Caco-2 (cell line): ENCODE measurements around the gene TNS1. TPM values are rescaled to one million over a fixed set of nuclear protein-coding genes. Genes with fewer than 3 reads are reported as not detected.

Source experiments
- BruUV-seq: library from RNA; stranded (reverse); fragments of 400-500 nt; replicated peaks from 2 replicates; lab custom pipeline; 2021; lab: Mats Ljungman, UMichigan
- CTCF ChIA-PET: fragments of 300-600 bp; sonication (Branson Sonifier 250); formaldehyde crosslinking; loops from one replicate; lab custom pipeline; 2022; ENCODE audit warnings: antibody characterized with exemption; lab: Charles Lee
- POLR2A ChIA-PET: fragments of 300-600 bp; sonication (Branson Sonifier 250); formaldehyde crosslinking; loops from one replicate; lab custom pipeline; 2022; ENCODE audit warnings: antibody characterized with exemption; lab: Charles Lee
- DNase-seq, 2 experiments: peaks; one replicate each; pipeline versions ENCODE4 v3.0.0 to v3.0.0-alpha.2; 2020 to 2022
- H3K27me3 ChIP-seq: replicated peaks from 2 replicates; pipeline ENCODE4 v1.6.0; 2011; ENCODE audit warnings: low read length; ENCODE audit not compliant: control insufficient read depth, insufficient read depth
- H3K36me3 ChIP-seq: 2 replicates; pipeline ENCODE4 v1.5.1; 2011; ENCODE audit warnings: low read length; ENCODE audit not compliant: control insufficient read depth, insufficient read depth
- H3K4me1 ChIP-seq: fragments of 250-450 bp; sonication (Bioruptor Pico); 2 replicates; pipeline ENCODE4 v1.5.1; 2020; ENCODE audit warnings: mild to moderate bottlenecking
- H3K4me3 ChIP-seq: 2 replicates; pipeline ENCODE4 v1.5.1; 2011; ENCODE audit warnings: low read depth, mild to moderate bottlenecking, control low read depth, low read length
- H3K9me3 ChIP-seq: fragments of 250-450 bp; sonication (Bioruptor Pico); 2 replicates; pipeline ENCODE4 v1.5.1; 2020; ENCODE audit warnings: mild to moderate bottlenecking, moderate library complexity
- H3K27ac Mint-ChIP-seq: one replicate; pipeline ENCODE4 v1.8.0; 2022; ENCODE audit warnings: mixed read lengths; ENCODE audit not compliant: unreplicated experiment
- H3K27me3 Mint-ChIP-seq: one replicate; pipeline ENCODE4 v1.8.0; 2022; ENCODE audit warnings: mixed read lengths; ENCODE audit not compliant: insufficient read depth, unreplicated experiment
- H3K36me3 Mint-ChIP-seq: one replicate; pipeline ENCODE4 v1.8.0; 2022; ENCODE audit warnings: mild to moderate bottlenecking, mixed read lengths; ENCODE audit not compliant: insufficient read depth, unreplicated experiment
- H3K4me1 Mint-ChIP-seq: one replicate; pipeline ENCODE4 v1.8.0; 2022; ENCODE audit warnings: low read depth, mixed read lengths; ENCODE audit not compliant: unreplicated experiment
- H3K4me3 Mint-ChIP-seq: one replicate; pipeline ENCODE4 v1.8.0; 2022; ENCODE audit warnings: mild to moderate bottlenecking, moderate library complexity, mixed read lengths; ENCODE audit not compliant: unreplicated experiment
- H3K9me3 Mint-ChIP-seq: one replicate; pipeline ENCODE4 v1.8.0; 2022; ENCODE audit warnings: mixed read lengths; ENCODE audit not compliant: unreplicated experiment
- intact Hi-C: fragments of 100-400 bp; cut with micrococcal nuclease; formaldehyde crosslinking; loops from one replicate; pipeline ENCODE4 v1.10.0; 2022; ENCODE audit not compliant: unreplicated experiment
- total RNA-seq: library from RNA; stranded (reverse); gene quantifications from 2 replicates; pipeline ENCODE4 v1.2.3, GENCODE V29; 2022
- TF ChIP-seq, protein P1 (sequence below), 2 experiments: fragments of 200-600 bp in 1 of 2; IDR thresholded peaks; 1 replicate in 1 of 2; 2 replicates in 1 of 2; pipeline versions ENCODE4 v1.5.1 to v1.8.0; 2011 to 2022; ENCODE audit warnings: antibody characterized with exemption in 1 of 2, control low read depth in 1 of 2, inconsistent platforms in 1 of 2, low read depth in 1 of 2, low read length in 1 of 2, mild to moderate bottlenecking in 1 of 2, moderate library complexity in 1 of 2; ENCODE audit not compliant: insufficient read depth in 1 of 2, severe bottlenecking in 1 of 2, unreplicated experiment in 1 of 2

The TNS1 gene
- total RNA-seq, 1 experiment from 2014 or later, result 16.1 TPM

DNA sequence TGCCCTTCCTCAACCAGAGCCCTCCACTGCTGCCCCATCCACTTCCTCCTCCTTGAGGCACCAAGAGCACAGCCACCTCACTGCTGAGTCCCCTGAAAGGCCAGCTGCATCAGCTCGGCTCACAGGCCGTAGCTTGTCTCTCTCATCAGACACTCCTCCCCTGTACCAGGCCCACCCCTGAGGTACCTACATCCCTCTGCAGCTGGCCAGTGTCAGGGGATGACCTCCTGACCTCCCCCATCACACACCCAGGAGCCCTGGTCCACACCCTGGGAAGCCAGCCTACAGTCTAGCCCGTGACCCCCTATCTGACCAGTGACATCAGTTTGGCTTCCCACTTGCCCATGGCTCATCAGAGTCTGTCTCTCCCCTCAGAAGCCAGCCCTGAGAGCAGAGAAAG, 205.6 kb downstream of the TNS1 start:
- no peaks in the 10 kb centered on the region for H3K4me1 Mint-ChIP-seq
- ChIA-PET CTCF (no interaction called here), POLR2A (no interaction called here)
- no peaks in the 10 kb centered on the region for H3K27me3 Mint-ChIP-seq
- no peaks in the 10 kb centered on the region for H3K36me3 Mint-ChIP-seq
- peaks cover 8% of the 10 kb centered on the region; the same call in 1 of the 2 replicates for H3K4me1 ChIP-seq
- no peak overlapping the region for H3K27ac Mint-ChIP-seq
- H3K4me3 ChIP-seq, result no peak overlapping the region
- no peak overlapping the region for H3K4me3 Mint-ChIP-seq
- no TSS peak for BruUV-seq
- H3K36me3 ChIP-seq, result no peaks in the 10 kb centered on the region
- H3K9me3 ChIP-seq, result no peaks in the 10 kb centered on the region
- TF ChIP-seq, protein P1, sequence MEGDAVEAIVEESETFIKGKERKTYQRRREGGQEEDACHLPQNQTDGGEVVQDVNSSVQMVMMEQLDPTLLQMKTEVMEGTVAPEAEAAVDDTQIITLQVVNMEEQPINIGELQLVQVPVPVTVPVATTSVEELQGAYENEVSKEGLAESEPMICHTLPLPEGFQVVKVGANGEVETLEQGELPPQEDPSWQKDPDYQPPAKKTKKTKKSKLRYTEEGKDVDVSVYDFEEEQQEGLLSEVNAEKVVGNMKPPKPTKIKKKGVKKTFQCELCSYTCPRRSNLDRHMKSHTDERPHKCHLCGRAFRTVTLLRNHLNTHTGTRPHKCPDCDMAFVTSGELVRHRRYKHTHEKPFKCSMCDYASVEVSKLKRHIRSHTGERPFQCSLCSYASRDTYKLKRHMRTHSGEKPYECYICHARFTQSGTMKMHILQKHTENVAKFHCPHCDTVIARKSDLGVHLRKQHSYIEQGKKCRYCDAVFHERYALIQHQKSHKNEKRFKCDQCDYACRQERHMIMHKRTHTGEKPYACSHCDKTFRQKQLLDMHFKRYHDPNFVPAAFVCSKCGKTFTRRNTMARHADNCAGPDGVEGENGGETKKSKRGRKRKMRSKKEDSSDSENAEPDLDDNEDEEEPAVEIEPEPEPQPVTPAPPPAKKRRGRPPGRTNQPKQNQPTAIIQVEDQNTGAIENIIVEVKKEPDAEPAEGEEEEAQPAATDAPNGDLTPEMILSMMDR (IDR thresholded peaks at IDR 0.05; ENCODE audit: insufficient read depth in 1 of 2, low read depth in 1 of 2, low read length in 1 of 2, severe bottlenecking in 1 of 2, unreplicated experiment in 1 of 2), result no peak
- intact Hi-C loops, result no loop called here
- no peak for DNase-seq
- H3K27me3 ChIP-seq, result no peaks in the 10 kb centered on the region
- no peaks in the 10 kb centered on the region for H3K9me3 Mint-ChIP-seq

DNA sequence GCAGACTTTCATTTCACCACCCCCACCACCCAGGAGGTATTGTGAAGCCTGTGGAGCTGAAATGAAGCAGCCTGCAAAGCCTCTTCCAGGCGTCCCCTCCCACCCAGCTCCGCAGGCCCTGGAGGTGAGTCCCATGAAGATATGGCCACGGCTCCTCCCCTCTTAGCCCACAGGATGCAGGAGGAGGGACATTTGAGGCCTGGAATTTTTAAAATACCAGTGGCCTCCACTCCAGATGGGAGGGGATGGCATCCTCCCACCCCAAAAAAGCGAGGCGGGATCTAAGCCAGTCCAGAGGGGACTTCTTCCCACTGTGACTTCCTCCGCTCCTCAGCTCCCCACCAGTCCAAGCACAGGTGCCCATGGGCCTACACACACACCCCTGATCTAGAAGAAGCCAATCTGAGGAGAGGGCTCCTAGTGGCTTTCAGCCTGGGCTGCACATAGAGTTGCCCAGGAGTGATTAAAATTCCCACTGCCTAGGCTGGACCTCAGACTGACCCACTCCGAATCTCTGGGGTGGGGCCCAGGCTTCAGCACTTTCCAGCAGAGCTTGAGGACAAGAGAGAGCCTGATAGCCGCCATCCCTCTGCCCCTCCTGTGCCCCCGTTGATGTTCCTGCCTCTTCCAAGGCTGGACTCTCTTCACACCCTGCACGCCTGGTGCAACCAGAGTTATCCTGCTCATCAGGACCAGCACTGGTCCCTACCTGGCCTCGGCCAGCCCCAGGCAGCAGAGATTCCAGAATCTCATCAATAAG, 206.9 kb downstream of the TNS1 start:
- no peak for DNase-seq
- no peaks in the 10 kb centered on the region for H3K36me3 Mint-ChIP-seq
- H3K4me3 ChIP-seq, result no peak overlapping the region
- intact Hi-C loops, result no loop called here
- H3K4me1 Mint-ChIP-seq, result no peaks in the 10 kb centered on the region
- TF ChIP-seq, protein P1 (IDR thresholded peaks at IDR 0.05; ENCODE audit: insufficient read depth in 1 of 2, low read depth in 1 of 2, low read length in 1 of 2, severe bottlenecking in 1 of 2, unreplicated experiment in 1 of 2), result no peak
- no peak overlapping the region for H3K27ac Mint-ChIP-seq
- BruUV-seq, result no TSS peak
- no peaks in the 10 kb centered on the region for H3K27me3 ChIP-seq
- peaks cover 8% of the 10 kb centered on the region; the same call in 1 of the 2 replicates for H3K4me1 ChIP-seq
- H3K36me3 ChIP-seq, result no peaks in the 10 kb centered on the region
- H3K4me3 Mint-ChIP-seq, result no peak overlapping the region
- ChIA-PET CTCF (interaction anchor here (1.5 kb wide), 1 partner anchor 10 kb away, joined by 5 read pairs; no protein-coding TSS in a partner anchor), POLR2A (no interaction called here)
- no peaks in the 10 kb centered on the region for H3K27me3 Mint-ChIP-seq
- no peaks in the 10 kb centered on the region for H3K9me3 ChIP-seq
- H3K9me3 Mint-ChIP-seq, result no peaks in the 10 kb centered on the region

- POLR2A ChIA-PET, result no interaction called here
- no peak overlapping the region for H3K27ac Mint-ChIP-seq
Measured at GRCh38 chr2:217795067-217795466, 207.7 kb downstream of the TNS1 start.

More at GRCh38 chr2:217795067-217795466, 207.7 kb downstream of the TNS1 start:
- intact Hi-C loops, result no loop called here
- TF ChIP-seq, protein P1 (IDR thresholded peaks at IDR 0.05; ENCODE audit: insufficient read depth in 1 of 2, low read depth in 1 of 2, low read length in 1 of 2, severe bottlenecking in 1 of 2, unreplicated experiment in 1 of 2), result no peak
- no peak for DNase-seq
- Histone ChIP-seq H3K4me3 (no peak overlapping the region), H3K9me3 (no peaks in the 10 kb centered on the region), H3K4me1 (peaks cover 8% of the 10 kb centered on the region; the same call in 1 of the 2 replicates), H3K36me3 (no peaks in the 10 kb centered on the region), H3K27me3 (no peaks in the 10 kb centered on the region)
- Mint-ChIP-seq H3K36me3 (no peaks in the 10 kb centered on the region), H3K9me3 (no peaks in the 10 kb centered on the region), H3K27me3 (no peaks in the 10 kb centered on the region), H3K4me1 (no peaks in the 10 kb centered on the region), H3K4me3 (no peak overlapping the region)
- no TSS peak for BruUV-seq
- CTCF ChIA-PET, result interaction anchor here (1.3 to 1.5 kb wide), 2 partner anchors 9 to 105 kb away, joined by 4 to 5 read pairs; no protein-coding TSS in a partner anchor
